NCI-H345 (cell line): Measurements from ENCODE around the gene ATP5PO.

ENCODE experiments used
- DNase-seq: peaks from one replicate; lab custom pipeline; 2025; lab: John Stamatoyannopoulos, UW

Gene ATP5PO, protein sequence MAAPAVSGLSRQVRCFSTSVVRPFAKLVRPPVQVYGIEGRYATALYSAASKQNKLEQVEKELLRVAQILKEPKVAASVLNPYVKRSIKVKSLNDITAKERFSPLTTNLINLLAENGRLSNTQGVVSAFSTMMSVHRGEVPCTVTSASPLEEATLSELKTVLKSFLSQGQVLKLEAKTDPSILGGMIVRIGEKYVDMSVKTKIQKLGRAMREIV

DNA sequence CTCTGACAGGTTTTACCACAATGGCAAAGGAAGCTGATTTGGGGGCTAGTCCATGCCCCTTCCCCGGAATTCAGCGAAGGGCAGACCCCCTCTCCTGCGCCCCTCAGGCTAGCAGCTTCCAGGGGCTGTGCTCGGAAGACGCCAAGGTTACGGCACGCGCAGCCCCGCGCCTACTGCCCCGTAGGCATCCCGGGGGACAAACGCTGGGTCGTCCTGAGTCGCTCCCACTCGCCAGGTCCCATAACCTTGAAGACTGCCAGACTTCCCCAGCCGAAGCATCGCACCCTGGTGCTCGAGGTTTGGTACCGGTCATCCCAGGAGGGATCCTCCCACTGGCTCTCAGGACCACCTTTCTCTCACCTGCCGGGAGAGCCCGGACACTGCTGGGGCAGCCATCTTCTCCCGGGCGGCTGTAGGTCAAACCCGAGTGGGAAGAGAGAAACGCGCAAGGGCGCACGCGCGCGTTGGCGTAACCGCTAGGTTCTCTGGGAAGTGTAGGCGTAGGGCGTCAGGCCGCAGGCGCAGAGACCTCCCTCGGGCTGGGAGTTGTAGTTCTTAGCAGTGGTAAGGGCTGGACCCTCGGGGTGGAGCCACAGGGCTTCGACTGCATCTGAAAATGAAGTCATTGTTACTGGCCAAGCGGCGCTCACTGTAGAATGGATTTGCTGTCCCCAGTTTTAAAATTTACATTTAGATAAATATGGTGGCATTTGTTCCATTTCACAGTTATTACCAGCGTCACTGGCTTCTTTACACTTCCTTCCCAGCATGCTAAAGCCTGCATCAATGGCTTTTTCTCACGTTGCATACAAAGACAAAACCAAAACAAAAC, at the start of gene ATP5PO:
Gene ATP5PO, minus strand, starts transcription at position 437 of the 832 bp plus-strand sequence. Its CDS starts 41 bp downstream, at position 396.
- DNase-seq = peak; percentile 99

- no peak for DNase-seq
These were observed 49.2 kb upstream of the ATP5PO start for GRCh38 chr21:33964706-33965325.

- no peak for DNase-seq
These were observed 48.4 kb upstream of the ATP5PO start for GRCh38 chr21:33963848-33964555.

DNA sequence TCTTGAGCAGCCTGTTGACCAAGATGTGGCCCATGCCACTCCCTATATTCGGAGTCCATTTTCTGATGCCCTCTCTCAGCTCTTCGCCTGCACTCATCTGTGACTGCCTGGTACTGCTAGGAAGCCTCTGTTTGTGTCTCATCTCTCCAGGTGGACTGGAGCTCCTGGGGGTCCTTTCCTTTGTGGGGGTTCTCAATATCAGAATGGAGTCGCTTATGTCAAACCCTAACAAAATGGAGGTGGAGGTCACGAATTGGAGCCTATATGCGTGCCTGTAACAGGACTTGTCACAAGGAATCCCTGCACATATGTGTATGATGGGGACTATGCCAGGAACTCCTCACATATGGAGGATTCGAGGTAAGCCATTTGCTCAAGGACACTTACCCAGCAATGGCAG, 46.7 kb upstream of the ATP5PO start:
- no peak for DNase-seq

GRCh38 chr21:33961061-33961460, 45.5 kb upstream of the ATP5PO start:
- no peak for DNase-seq

DNA sequence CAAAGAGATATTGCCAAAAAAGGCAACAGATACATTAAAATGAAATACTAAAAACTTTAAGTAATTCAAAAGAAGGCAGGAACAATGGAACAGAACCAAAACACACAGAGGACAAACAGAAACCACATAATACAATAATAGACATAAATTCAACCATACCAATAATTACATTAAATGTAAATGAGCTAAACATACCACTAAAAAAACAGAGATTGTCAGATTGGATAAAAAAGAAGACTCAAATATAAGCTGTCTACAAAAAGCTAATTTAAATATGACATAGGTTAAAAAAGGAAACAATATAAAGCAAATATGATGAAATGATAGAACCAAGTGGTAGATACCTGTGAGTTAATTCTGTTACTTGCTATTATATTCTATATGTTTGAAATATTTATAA, 44.1 kb upstream of the ATP5PO start:
- DNase-seq = no peak

DNA sequence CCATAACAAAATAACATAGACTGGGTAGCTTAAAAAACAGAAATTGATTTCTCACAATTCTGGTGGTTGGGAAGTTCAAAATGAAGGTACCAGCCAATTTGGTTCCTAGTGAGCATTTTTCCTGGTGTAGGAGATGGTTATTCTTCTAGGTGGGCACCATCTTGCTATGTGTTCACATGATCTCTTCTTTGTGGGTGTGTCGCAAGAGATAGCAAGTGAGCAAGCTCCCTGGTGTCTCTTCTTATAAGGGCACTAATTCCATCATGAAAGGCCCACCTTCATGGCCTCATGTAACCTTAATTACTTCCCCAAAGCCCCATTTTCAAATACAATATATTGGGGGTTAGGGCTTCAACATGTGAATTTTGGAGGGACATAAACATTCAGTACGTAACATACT, 38.8 kb upstream of the ATP5PO start:
- DNase-seq = no peak

GRCh38 chr21:33951276-33952178, 35.9 kb upstream of the ATP5PO start:
- no peak for DNase-seq

DNA sequence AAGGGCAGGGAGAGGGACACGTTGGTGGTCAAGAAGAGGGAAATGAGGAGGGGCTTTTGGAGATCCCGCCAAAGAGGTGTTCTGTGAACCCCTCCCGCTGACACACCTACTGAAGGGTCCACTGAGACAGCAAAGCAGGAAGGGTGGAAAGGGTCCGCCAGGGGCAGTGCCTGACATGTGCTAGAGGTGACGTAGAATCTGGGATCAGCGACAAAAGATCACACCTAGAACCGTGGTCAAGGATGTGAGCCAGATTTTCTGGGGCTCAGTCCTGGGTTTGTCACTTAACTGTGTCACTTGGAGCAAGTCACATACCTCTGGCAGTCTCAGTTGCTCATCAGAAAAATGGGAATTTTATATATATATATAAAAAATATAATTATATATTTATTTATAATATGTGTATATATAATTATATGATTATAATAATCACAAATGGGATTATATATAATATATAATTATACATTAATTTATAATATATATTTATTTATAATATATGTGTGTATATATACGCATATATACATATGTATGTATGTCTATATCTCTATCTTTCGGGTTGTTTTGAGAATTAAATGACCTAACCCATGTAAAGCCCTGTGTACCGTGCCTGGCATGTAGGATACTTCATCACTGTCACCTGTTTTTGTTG, 35.0 kb upstream of the ATP5PO start:
- DNase-seq = no peak

- DNase-seq = no peak
These were observed 34.2 kb upstream of the ATP5PO start for GRCh38 chr21:33949516-33950430.

GRCh38 chr21:33948951-33949444, 33.4 kb upstream of the ATP5PO start:
- DNase-seq = no peak

GRCh38 chr21:33948096-33948950, 32.7 kb upstream of the ATP5PO start:
- peak; percentile 80 for DNase-seq

- DNase-seq = peak; percentile 79
These were observed 32.0 kb upstream of the ATP5PO start for GRCh38 chr21:33947451-33948095.

GRCh38 chr21:33945652-33946270, 30.2 kb upstream of the ATP5PO start:
- DNase-seq = no peak

DNA sequence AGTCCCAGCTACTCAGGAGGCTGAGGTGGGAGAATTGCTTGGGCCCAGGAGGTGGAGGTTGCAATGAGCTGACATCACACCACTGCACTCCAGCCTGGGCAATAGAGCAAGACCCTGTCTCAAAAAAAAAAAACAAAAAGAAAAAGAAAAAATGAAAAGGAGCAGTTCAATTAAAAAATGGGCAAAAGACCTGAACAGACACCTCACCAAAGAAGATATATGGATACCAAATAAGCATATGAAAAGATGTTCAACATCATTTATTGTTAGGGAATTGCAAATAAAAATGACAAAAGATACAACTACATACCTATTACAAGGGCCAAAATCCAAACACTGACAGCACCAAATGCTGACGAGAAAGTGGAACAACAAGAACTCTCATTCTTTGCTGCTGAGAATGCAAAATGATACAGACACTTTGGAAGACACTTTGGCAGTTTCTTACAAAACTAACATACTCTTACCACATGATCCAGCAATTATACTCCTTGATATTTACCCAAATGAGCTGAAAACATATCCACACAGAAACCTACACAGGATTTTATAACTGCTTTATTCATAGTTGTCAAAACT, 28.7 kb upstream of the ATP5PO start:
- no peak for DNase-seq

DNA sequence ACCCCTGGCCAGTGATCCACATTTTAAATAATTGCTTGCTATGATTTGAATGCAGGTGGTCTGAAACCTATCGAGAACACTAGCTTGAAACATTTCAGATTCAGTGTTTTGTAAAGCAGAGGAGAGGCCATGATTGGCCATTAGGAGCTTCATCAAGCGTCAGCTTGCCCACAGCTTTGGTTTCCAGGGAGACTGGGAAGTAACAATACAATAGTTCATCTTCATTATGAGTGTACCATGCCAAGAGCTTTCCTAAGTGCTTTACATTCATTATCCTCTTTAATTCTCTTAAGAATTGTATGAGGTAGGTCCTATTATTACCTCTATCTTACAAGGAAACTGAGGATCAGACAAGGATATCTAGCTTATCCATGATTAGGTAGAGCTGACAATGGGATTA, 27.7 kb upstream of the ATP5PO start:
- DNase-seq = peak; percentile 92

DNA sequence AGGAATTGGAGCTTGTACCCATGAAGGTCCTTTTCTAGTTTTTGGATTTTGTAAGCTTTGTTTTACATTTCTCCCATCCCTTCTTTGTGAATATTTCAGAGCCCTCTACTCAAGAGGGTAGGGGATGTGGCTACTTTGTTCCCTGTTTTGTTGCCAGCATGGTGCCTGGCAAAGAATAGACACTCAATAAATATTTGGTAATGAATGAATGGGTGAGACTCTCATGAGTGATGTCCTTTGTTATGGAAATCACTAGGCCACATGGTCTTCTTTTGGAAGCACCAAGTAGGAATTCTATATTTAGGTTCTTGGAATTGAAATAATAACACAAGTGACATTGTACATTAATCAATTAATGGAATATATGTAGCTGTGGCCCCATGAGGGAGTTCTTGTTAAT, 26.8 kb upstream of the ATP5PO start:
- DNase-seq = peak; percentile 81
